OCI-LY3 (cell line): ENCODE measurements around the gene ACTR6.

Experiments used
- H2AFZ ChIP-seq: fragments of 200-600, 300-600 bp; shearing (Covaris generic); 2 replicates; pipeline ENCODE4 v1.6.0; 2014; ENCODE audit warnings: antibody characterized with exemption, low read depth, low read length
- H3K27ac ChIP-seq: fragments of 200-600, 300-600 bp; sonication (generic); 2 replicates; pipeline ENCODE4 v1.5.1; 2014; ENCODE audit warnings: mild to moderate bottlenecking, low read length, moderate library complexity, mixed read lengths
- H3K27me3 ChIP-seq: fragments of 200-600, 300-600 bp; sonication (generic); 2 replicates; pipeline ENCODE4 v1.6.1; 2014; ENCODE audit warnings: low read depth, low read length, mixed read lengths
- H3K36me3 ChIP-seq: fragments of 200-600, 300-600 bp; sonication (generic); replicated peaks from 2 replicates; pipeline ENCODE3; 2014; ENCODE audit warnings: low read depth, low read length, mixed read lengths
- H3K4me1 ChIP-seq: fragments of 300-600, 200-600 bp; sonication (generic); 2 replicates; pipeline ENCODE4 v1.6.1; 2014; ENCODE audit warnings: low read length, mixed read lengths
- H3K4me2 ChIP-seq: fragments of 200-600, 300-600 bp; sonication (generic); 2 replicates; pipeline ENCODE4 v1.6.1; 2014; ENCODE audit warnings: low read length, mixed read lengths
- H3K4me3 ChIP-seq: fragments of 300-600, 200-600 bp; sonication (generic); 2 replicates; pipeline ENCODE4 v1.5.1; 2014; ENCODE audit warnings: antibody characterized with exemption, mild to moderate bottlenecking, low read length, moderate library complexity
- H3K79me2 ChIP-seq: fragments of 300-600, 200-600 bp; shearing (Covaris generic); 2 replicates; pipeline ENCODE4 v1.6.1; 2014; ENCODE audit warnings: mild to moderate bottlenecking, low read length, mixed read lengths
- H3K9ac ChIP-seq: fragments of 300-600, 200-600 bp; shearing (Covaris generic); 2 replicates; pipeline ENCODE4 v1.6.0; 2014; ENCODE audit warnings: mild to moderate bottlenecking, low read length, moderate library complexity
- H3K9me3 ChIP-seq: fragments of 200-600, 300-600 bp; shearing (Covaris generic); 2 replicates; pipeline ENCODE4 v1.6.1; 2014; ENCODE audit warnings: low read length, mixed read lengths; ENCODE audit not compliant: insufficient read depth
- H4K20me1 ChIP-seq: fragments of 200-600, 300-600 bp; sonication (generic); 2 replicates; pipeline ENCODE4 v1.6.1; 2016; ENCODE audit warnings: low read length, mixed read lengths; ENCODE audit not compliant: insufficient read depth
- EZH2phosphoT487 ChIP-seq: fragments of 200-600 bp; shearing (Covaris generic); IDR thresholded peaks from 2 replicates; pipeline ENCODE4 v1.6.1; 2018; ENCODE audit warnings: antibody characterized with exemption, mixed run types, low read depth
- TF ChIP-seq, protein P1 (sequence below): fragments of 200-600, 300-600 bp; sonication (generic); IDR thresholded peaks from 2 replicates; pipeline ENCODE4 v1.5.1; 2014; ENCODE audit warnings: antibody characterized with exemption, low read length, low read depth

The ACTR6 gene

DNA sequence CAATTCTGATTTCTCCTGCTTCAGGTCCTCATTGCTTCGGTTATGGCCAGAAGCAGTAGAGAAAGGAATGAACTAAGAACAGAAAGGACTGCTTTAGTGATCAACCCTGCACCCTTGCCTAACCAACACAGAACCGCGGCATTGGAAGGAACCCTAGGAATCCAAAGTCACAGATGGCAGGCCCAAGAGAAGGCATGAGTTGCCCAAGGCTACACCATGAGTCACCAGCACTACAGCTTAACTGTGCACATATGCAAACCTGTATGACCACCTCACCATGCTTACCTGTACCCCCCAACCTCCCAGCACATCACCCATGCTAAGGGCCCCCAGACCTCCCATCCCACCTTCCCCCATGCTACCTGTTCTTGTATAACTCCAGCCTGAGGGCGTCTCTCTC, 32.1 kb upstream of the ACTR6 start:
- Histone ChIP-seq H3K9me3 (no peaks in the 10 kb centered on the region), H3K79me2 (no peaks in the 10 kb centered on the region), H2AFZ (no peak overlapping the region), H3K36me3 (no peaks in the 10 kb centered on the region), H3K27ac (no peak overlapping the region), H3K4me3 (no peak overlapping the region), H3K9ac (no peak overlapping the region), H3K27me3 (no peaks in the 10 kb centered on the region), H3K4me2 (no peak overlapping the region), H3K4me1 (no peaks in the 10 kb centered on the region), H4K20me1 (no peaks in the 10 kb centered on the region)
- TF ChIP-seq, protein P1, sequence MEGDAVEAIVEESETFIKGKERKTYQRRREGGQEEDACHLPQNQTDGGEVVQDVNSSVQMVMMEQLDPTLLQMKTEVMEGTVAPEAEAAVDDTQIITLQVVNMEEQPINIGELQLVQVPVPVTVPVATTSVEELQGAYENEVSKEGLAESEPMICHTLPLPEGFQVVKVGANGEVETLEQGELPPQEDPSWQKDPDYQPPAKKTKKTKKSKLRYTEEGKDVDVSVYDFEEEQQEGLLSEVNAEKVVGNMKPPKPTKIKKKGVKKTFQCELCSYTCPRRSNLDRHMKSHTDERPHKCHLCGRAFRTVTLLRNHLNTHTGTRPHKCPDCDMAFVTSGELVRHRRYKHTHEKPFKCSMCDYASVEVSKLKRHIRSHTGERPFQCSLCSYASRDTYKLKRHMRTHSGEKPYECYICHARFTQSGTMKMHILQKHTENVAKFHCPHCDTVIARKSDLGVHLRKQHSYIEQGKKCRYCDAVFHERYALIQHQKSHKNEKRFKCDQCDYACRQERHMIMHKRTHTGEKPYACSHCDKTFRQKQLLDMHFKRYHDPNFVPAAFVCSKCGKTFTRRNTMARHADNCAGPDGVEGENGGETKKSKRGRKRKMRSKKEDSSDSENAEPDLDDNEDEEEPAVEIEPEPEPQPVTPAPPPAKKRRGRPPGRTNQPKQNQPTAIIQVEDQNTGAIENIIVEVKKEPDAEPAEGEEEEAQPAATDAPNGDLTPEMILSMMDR, result no peak
- no peak for TF ChIP-seq EZH2phosphoT487

DNA sequence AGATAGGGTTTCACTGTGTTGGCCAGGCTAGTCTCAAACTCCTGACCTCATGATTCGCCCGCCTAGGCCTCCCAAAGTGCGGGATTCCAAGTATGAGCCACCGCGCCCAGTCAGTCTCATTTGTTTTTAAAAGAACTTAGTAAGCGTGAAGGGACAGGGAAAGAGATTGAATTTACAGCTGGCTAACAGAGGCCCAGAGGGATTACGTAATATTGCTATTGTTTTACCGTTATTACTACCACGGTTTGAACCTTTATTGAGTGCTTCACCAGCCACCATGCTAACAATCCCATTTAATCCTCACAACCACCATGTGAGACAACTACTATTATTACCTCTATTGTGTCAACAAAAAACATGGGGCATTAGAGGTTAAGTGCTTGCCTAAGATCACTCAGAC, 31.3 kb upstream of the ACTR6 start:
- Histone ChIP-seq H3K9me3 (no peaks in the 10 kb centered on the region), H3K4me2 (no peak overlapping the region), H3K4me3 (no peak overlapping the region), H3K79me2 (no peaks in the 10 kb centered on the region), H3K36me3 (no peaks in the 10 kb centered on the region), H2AFZ (no peak overlapping the region), H4K20me1 (no peaks in the 10 kb centered on the region), H3K27me3 (no peaks in the 10 kb centered on the region), H3K27ac (no peak overlapping the region), H3K4me1 (no peaks in the 10 kb centered on the region), H3K9ac (no peak overlapping the region)
- TF ChIP-seq EZH2phosphoT487, result no peak
- TF ChIP-seq, protein P1, result no peak

DNA sequence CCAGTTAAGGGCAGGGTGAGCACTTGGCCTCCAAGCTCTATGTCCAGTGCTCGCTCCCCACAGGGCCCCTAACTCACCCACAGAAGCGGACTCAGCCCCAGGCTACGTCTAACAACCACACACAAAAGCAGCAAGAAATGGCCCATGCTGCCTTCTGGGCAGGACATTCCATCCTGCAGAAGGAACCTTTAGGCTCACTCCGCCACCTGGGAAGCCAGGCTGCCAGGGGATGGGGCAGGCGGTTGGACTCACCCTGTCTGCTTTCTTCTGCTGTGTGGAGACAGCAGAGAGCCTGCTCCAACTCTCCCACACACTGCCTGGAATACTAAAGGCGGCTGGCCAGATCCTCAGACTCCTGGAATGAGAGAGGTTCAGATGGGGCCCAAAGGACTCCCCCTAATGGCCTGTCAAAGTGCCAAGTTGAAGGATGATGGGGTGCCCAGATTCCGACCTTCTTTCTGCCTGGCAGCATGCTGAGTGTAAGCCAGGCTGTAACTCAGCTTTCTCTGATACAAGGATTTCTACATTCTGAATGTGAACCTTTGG, 30.2 kb upstream of the ACTR6 start:
- TF ChIP-seq, protein P1, result no peak
- TF ChIP-seq EZH2phosphoT487, result no peak
- Histone ChIP-seq H3K79me2 (no peaks in the 10 kb centered on the region), H2AFZ (no peak overlapping the region), H3K27me3 (no peaks in the 10 kb centered on the region), H4K20me1 (no peaks in the 10 kb centered on the region), H3K36me3 (no peaks in the 10 kb centered on the region), H3K4me1 (no peaks in the 10 kb centered on the region), H3K4me2 (no peak overlapping the region), H3K9me3 (no peaks in the 10 kb centered on the region), H3K9ac (no peak overlapping the region), H3K27ac (no peak overlapping the region), H3K4me3 (no peak overlapping the region)

DNA sequence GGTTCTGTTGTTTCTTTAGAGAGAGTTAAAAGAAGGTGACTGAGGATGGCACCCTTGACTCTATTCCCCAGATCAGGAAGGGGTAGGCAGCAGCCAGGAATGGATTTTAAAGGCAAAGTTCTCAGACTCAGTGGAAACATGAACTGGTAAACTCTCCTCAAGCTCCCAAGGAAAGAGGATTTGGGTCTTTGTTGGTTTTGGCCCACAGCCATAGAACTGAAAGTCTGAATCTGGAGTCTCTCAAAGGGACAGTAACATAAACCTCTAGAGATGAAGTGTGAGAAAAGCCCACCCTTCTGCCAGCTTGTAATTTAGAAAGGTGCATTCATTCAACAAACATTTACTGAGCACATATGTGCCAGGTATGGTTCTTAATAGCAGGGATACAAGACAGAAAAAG, 29.4 kb upstream of the ACTR6 start:
- H3K4me2 ChIP-seq, result no peak overlapping the region
- no peak overlapping the region for H3K27ac ChIP-seq
- H4K20me1 ChIP-seq, result no peaks in the 10 kb centered on the region
- no peak overlapping the region for H2AFZ ChIP-seq
- H3K27me3 ChIP-seq, result no peaks in the 10 kb centered on the region
- H3K4me1 ChIP-seq, result no peaks in the 10 kb centered on the region
- H3K79me2 ChIP-seq, result no peaks in the 10 kb centered on the region
- H3K9me3 ChIP-seq, result no peaks in the 10 kb centered on the region
- TF ChIP-seq, protein P1, result no peak
- no peak for TF ChIP-seq EZH2phosphoT487
- no peaks in the 10 kb centered on the region for H3K36me3 ChIP-seq
- H3K4me3 ChIP-seq, result no peak overlapping the region
- H3K9ac ChIP-seq, result no peak overlapping the region
